ENCODE data around the gene MLST8.
"Not testable (repeated sequence)": the region's sequence is repeated elsewhere in the genome, so short reads cannot be mapped to it uniquely, and the experiment has no call there.

Gene MLST8

DNA sequence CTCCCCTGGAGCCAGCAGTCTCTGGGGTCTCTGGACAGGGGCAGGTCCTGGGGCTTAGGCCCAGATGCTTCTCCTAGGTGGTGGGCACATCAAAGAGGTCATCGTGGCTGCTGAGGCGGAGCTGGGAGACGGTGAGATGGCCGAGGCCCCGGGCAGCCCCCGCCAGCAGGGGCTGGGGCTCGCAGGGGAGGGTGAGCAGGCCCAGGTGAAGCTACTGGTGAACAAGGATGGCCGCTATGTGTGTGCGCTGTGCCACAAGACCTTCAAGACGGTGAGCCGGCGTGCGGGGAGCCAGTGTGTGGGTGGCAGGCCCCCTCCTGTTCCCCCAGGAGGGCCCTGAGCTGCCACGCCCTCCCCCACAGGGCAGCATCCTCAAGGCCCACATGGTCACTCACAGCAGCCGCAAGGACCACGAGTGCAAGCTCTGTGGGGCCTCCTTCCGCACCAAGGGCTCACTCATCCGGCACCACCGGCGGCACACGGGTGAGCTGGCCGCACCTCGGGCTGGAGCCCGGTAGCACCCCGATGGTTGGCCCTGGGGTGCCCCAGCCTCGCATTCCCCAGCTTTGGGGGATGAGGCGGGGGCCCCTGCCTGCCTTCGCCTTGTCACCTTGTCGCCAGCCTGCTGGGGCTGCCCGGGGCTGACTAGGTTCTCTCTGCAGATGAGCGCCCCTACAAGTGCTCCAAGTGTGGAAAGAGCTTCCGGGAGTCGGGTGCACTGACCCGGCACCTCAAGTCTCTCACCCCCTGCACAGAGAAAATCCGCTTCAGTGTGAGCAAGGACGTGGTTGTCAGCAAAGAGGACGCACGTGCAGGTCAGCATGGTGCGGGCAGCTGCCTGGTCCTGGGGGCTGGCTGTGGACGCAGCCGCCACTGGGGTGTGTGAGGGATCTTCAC, 27.1 kb downstream of the MLST8 start:
- no peak for DNase-seq

DNA sequence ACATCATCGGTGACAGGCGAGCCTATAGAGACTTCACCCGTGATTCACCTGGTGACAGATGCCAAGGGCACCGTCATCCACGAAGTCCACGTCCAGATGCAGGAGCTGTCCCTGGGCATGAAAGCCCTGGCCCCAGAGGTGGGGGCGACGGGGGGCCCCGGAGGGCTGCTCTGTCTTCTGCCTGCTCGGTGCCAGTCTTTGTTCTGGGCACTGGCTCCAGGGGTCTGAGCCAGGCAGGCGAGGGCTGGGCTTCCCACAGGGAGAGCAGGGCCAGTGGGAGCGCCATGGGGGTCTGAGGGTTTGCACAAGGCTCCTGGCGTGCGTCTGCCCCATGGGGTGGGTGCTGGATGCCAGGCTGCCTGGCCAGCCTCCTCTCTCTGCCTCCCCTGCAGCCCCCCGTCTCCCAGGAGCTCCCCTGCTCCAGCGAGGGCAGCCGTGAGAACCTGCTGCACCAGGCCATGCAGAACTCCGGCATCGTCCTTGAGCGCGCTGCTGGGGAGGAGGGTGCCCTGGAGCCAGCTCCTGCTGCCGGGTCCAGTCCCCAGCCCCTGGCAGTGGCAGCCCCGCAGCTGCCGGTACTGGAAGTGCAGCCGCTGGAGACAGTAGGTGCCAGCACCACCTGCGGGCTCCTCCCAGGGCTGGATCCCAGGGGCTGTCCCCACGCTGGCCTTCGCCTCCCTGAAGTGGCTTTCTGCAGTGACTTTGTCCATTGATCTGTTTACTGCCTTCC, 28.0 kb downstream of the MLST8 start:
- no peak for DNase-seq

DNA sequence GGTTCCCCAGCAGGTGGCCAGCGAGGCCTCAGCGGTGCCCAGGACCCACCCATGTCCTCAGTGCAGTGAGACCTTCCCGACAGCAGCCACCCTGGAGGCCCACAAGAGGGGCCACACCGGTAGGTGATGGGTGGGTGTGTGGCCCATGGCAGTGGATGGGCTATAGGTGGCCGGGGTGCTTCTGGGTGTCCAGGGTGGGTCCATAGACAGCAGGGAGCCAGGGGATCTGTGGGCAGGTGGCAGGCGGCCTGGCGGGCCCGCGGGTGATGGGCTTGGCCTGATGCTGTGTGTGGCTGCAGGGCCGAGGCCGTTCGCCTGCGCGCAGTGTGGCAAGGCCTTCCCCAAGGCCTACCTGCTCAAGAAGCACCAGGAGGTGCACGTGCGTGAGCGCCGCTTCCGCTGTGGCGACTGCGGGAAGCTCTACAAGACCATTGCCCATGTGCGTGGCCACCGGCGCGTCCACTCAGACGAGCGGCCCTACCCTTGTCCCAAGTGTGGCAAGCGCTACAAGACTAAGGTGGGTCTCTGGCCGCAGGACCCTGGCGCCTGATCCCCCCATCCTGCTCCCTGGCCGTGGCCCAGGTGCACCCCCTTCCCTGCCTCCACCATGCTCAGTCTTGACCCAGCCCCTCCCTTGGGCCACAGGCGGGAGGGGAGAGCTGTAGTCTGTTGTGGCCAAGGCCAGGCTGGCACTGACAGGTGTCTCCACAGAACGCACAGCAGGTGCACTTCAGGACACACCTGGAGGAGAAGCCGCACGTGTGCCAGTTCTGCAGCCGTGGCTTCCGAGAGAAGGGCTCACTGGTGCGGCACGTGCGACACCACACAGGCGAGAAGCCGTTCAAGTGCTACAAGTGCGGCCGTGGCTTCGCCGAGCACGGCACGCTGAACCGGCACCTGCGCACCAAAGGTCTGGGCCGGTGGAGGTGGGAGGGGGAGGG, 28.9 kb downstream of the MLST8 start:
- no peak for DNase-seq

DNA sequence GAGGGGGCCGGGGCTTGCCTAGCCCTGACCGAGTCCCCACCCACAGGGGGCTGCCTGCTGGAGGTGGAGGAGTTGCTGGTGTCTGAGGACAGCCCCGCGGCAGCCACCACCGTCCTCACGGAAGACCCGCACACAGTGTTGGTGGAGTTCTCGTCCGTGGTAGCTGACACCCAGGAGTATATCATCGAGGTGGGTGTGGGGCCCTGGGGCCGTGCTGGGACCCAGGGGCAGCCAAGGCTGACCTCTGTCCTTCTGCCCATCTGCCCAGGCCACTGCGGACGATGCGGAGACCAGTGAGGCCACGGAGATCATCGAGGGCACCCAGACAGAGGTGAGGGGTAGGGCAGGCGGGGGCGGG, 29.5 kb downstream of the MLST8 start:
- no peak for DNase-seq

DNA sequence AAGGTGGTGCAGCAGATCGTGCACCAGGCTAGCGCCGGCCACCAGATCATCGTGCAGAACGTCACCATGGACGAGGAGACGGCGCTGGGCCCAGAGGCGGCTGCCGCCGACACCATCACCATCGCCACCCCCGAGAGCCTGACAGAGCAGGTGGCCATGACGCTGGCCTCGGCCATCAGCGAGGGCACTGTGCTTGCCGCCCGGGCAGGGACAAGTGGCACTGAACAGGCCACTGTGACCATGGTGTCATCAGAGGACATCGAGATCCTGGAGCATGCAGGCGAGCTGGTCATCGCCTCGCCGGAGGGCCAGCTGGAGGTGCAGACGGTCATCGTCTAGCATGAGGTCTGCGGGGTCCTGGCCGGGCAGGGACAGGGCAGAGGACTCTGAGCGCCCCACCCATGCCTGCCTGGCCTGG, 30.0 kb downstream of the MLST8 start:
- no peak for DNase-seq

DNA sequence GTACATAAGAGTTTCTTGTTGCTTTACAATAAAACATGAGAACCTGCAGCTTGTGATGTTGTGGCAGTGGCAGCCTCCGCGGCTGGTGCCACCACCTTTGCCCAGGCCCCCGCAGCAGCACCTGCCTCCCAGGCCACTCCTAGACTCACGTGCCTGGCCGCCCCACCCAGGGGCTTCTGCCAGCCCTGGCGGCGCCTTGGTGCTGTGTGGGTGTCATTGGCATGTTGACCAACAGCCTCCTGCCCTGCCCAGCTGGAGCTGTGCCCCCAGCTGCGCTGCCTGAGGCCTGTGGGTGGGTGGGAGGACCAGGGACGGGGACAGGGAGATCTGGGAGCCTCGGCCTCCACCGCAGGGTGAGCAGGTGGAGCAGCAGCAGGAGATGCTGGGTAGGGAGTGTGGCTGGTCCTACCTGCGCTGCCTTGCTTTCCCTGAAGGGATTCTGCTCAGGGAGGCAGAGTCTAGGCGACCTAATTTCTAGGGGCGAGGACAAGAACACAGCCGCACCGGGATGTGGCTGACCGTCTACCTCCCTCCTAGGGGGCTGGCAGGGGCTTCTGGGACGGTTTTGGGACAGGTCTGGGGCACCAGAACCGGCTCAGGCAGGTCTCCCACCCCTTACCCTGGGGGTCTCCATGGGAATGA, 30.6 kb downstream of the MLST8 start:
- DNase-seq, result no peak

DNA sequence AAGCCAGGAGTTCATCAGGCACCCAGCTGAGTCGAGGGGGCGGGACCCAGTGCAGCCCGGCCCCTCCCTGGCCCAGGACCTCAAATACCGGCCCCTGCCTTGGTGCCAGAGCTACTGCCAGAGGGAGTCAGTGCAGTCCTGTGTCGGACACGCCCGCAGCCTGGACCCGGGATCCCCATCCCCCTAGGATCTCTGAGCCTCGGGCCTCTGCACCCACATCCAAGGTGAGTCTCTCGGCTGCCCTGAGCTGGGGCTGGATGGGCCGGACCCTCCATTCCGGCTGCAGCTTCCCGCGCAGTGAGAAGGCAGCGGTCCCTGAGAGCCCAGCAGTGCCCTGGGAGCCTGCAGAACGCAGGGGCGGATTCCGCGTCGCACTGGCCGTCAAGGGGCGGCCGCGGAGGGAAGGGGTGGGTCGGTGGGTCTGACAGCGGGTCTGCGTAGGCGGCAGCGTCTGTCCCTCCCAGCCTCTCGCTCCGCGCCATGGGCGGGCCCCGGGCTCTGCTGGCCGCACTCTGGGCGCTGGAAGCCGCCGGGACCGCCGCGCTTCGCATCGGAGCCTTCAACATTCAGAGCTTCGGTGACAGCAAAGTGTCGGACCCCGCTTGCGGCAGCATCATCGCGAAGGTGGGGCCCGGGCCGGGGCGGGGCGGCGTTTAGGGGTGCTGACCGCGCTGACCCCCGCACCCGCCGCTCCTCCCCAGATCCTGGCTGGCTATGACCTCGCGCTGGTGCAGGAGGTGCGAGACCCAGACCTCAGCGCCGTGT, 31.3 kb downstream of the MLST8 start, which contains the start of gene DNASE1L2:
TSS of gene DNASE1L2 (plus strand) at position 108 of the 765 bp plus-strand sequence. CDS start at position 481, 373 bp downstream.
- DNase-seq, result no peak

DNA sequence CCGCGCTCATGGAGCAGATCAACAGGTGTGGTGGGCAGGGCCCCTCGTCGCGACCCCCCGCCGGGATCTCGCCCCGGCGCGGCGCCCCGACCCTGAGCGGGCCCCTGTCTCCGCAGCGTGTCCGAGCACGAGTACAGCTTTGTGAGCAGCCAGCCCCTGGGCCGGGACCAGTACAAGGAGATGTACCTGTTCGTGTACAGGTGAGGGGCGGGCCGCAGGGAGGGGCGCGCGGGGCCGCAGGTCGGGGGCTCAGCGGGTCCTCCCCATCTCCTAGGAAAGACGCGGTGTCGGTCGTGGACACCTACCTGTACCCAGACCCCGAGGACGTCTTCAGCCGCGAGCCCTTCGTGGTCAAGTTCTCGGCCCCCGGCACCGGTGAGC, 31.8 kb downstream of the MLST8 start:
- no peak for DNase-seq

DNA sequence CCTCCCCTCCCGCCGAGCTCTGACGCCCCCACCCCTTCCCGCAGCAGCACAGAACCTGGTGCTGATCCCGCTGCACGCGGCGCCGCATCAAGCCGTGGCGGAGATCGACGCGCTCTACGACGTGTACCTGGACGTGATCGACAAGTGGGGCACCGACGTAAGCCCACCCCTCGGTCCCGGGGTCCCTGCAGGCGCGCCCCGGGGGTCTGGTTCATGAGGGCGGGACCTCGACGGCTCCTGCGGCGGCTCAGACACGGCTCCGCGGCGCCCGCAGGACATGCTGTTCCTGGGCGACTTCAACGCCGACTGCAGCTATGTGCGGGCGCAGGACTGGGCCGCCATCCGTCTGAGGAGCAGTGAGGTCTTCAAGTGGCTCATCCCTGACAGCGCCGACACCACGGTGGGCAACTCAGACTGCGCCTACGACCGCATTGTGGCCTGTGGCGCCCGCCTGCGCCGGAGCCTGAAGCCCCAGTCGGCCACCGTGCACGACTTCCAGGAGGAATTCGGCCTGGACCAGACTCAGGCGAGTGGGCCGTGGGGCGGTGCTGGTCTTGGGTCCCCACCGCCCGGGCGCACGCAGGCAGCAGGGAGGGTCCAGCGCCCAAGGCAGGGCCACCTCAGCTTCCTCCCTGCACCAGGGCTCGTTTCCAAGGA, 32.4 kb downstream of the MLST8 start:
- DNase-seq, result no peak

DNA sequence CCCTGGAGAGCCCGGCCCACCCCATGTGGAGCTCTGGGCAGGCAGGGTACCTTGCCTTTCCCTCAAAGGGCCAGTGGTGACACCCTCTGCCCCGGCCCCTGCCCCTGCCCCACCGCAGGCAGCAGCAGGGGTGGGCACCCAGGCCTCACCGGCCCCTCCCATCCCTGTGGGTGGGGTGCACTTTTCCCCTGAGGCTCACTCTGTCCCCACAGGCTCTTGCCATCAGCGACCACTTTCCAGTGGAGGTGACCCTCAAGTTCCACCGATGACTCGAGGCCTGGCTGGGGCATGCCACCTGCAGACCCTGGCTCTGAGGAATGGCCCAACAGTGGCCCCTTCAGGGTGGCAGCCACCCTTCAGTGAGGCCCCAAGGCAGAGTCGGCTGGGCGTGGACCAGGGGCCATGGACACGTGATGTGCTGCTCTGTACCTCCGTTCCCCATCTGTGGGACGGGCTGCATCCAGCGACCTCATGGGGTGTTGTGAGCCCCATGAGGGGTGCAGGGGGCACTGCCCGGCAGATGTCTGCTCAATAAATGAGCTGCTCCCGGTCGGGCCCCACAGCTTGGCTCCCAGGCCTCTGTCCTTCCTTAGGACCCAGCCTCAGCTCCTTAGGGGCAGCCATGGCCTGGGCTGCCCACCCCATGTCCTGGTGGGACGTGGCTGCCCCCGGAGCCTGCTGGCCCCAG, 33.0 kb downstream of the MLST8 start:
- DNase-seq, result no peak

DNA sequence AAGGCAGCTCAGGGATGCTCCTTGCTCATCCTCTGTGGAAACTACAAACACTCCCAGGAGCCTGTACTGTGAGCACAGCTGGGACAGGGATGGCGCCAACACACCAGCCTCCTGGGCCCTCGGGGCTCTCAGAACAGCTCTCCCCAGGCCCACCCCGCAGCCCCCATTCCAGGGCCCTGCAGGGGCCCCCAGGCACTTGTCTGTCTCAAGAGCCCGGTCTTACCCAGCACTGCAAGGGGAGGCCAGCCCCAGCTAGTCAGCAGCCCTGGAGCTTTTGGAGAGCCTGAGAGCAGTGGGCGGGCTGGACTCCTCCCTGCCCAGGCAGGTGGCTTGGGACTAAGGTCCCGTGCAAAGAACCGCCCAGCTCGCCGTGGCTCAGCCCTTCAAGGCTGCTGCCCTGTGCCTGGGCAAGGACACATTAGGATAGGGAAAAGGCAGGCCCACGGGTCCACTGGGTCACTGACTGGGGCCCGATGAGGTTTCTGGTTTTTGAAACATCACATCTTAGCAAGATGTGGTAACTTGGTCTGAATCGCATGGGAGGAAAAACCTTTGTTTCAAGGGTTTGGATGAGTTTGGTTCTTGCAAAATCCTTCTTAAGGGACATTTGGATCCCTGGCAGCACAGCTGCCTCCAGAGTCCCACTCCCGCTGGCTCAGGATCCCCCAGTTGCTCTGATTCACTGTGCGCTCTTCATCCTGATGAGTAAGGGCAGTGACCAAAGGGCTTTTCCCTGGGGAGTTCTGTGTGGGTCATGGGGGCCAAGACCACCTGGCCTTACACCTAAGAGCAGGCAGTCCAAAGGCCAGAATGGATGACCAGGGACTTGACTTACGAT, 33.8 kb downstream of the MLST8 start:
- no peak for DNase-seq

DNA sequence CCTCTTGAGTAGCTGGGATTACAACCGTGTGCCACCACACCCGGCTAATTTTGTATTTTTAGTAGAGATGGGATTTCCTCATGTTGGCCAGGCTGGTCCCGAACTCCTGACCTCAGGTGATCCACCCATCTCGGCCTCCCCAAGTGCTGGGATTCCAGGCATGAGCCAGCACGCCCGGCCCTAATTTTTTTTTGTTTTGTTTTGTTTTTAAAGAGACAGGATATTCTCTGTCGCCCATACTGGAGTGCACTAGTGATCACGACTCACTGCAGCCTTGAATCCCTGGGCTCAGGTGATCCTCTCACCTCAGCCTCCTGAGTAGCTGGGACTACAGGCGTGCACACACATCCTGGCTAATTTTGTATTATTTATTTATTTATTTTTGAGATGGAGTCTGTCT, 35.1 kb downstream of the MLST8 start:
- not testable (repeated sequence) for DNase-seq

DNA sequence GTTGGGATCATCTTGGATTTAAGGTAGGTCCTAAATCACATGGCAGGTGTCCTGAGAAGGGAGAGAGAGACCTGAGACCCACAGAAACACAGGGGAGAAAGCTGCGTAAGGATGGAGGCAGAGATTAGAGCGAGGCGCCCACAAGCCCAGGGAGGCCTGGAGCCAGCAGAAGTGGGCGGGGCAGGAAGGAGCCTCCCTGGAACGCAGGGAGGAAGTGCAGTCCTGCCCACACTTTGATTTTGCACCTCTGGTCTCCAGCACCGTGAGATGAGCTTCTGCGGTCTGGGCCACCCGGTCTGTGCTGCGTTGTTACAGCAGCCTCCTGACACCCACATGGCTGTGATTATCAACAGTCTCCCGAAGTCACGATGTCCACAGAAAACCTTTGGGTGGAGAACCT, 37.3 kb downstream of the MLST8 start:
- DNase-seq, result no peak

DNA sequence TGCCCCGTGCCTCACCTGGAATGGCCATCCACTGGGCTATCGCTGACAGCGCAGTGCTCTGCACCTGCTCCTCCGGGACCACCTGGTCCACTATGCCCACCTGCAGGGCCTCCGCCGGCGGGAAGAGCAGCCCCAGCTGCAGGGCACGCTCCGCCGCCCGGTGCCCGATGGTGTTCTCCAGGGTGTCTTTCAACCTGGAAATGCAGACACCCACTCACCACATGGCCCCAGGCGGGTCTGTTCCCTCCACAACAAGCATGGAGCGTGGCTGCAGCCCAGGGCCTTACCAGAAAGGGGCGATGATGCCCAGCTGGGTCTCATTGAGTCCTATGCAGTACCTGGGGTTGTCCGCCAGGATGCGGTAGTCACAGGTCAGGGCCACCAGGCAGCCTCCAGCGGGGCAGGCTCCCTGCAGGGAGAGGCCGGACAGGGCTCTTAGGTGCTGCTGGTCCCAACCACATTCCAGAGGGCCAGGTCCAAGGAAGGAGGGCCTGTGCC, 37.8 kb downstream of the MLST8 start:
- no peak for DNase-seq

DNA sequence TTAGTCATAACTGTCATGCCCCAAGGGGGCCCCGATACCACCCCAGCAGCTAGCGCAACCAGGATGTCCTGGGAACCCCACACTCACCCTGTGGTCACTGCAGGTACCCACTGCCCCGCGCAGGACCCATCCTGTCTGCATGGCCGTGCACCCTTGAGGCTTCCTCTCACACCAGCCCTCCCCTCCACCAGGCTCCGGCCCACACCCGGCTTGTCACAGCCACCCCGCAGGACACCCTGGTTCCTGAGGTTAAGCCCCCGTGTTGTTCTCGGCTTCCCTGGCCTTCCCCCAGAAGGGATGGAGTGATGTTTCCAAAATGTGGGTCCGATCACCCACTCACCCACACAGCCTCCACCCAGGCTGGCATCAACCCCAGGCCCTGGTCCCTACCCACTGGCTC, 38.5 kb downstream of the MLST8 start:
- no peak for DNase-seq

DNA sequence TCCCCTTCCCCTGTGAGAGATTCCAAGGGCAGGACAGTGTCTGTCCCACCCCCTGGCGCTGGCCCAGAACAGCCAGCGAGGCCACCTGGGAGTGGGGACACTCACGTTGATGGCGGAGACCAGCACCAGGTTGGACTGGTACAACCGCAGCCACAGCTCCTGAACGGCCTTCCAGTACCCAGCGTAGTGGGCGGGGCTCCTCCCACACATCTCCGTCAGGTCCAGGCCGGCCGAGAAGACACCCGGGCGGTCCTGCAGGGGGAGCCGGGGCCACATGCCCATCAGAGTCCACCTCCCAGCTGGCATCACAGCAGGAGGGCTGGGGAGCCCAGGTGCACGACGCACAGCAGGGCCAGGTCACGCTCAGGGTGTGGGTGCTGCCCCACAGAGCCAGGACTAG, 39.0 kb downstream of the MLST8 start:
- DNase-seq, result no peak

DNA sequence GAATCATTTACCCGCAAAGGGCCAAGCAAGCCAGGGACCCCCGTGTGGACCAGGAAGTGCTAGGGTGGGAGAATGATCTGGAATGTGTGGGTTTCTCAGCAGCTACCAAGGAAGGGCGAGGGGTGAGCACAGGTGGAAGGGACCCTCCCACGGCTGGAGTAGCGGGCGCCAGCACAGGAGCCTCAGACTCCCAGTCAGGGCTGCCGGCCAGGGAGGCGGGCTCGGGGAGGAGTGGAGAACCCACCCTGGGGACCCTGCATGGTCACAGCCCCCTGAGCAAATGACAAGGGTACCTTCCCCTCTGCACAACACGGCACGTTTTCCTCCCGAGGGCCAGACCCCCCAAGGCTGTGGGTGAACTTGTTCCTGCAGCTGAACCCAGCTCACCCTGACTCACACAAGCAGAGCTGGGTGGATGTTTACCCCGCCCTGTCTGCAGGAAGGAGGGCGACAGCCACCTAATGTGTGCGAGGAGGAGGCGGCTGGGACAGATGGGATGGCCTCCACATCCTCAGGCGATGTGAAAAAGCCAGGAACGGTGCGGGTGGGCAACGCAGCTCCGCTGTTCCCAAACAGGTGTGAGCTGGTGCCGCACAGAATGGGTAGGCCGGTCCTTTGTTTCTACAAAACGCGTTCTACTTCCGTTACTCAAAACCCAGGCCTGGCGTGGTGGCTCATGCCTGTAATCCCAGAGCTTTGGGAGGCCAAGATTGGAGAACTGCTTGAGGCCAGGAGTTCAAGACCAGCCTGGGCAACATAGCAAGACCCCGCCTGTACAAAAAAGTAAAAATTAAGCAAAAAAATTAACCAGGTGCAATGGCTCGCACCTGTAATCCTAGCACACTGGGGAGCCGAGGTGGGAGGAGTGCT, 39.9 kb downstream of the MLST8 start:
- DNase-seq, result no peak

DNA sequence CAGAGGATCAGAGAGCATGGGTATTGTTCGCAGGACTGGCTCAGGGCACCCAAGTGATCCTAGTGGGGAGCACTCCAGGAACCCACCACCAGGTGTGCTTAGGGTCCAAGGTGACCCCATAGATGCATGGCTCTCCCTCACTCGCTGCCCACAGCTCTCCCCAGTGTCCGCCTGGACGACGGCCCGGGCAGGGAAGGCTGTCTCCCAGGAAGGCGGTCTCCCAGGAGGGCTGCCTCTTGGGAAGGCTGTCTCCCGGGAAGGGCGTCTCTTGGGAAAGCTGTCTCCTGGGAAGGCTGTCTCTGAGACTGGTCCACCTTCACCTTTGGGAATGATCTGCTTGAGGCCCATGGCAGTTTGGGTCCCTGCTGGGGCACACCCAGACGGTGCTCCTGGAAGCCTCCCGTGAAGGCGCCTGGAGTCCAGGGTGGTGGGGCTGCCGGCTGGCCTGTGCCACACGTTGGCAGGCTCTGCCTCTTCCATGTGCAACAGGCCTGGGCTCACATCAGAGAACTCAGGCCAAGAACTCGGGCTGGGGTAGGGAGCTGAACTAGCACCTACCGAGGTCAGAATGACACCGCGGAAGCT, 41.1 kb downstream of the MLST8 start:
- DNase-seq, result no peak
